Esophagus muscularis mucosa (tissue), 3 donors: ENCODE results near the gene GRIA4.

Source experiments
- CTCF ChIP-seq, 3 experiments: fragments of 200-600 bp in 2 of 3; fragments of 450-650 bp in 1 of 3; sonication (generic) in 2 of 3; IDR thresholded peaks; one replicate each; pipeline ENCODE4 v1.5.1; 2017 to 2019; ENCODE audit warnings: antibody characterized with exemption in 3 of 3, mild to moderate bottlenecking in 2 of 3, moderate library complexity in 1 of 3
- POLR2A ChIP-seq: fragments of 450-650 bp; IDR thresholded peaks from one replicate; pipeline ENCODE4 v1.6.1; 2017; ENCODE audit warnings: antibody characterized with exemption, moderate library complexity, mild to moderate bottlenecking, low read depth
- POLR2AphosphoS5 ChIP-seq, 2 donors: sonication (generic); formaldehyde crosslinking; IDR thresholded peaks; one replicate each; pipeline ENCODE4 v1.6.1; 2017; ENCODE audit warnings: antibody characterized with exemption in 2 of 2

GRCh38 chr11:105732611-105733010 is 122.7 kb downstream of the GRIA4 start:
- TF ChIP-seq POLR2A, result no peak
- TF ChIP-seq CTCF (IDR thresholded peaks at IDR 0.05), result no peak
- no peak for TF ChIP-seq POLR2AphosphoS5 (IDR thresholded peaks at IDR 0.05)
